Body of pancreas (tissue), 4 donors: ENCODE measurements around the gene VEGFA.

Source experiments
- POLR2A ChIP-seq, 3 donors: fragments of 450-650 bp; IDR thresholded peaks; one replicate each; pipeline ENCODE4 v1.6.1; 2016; ENCODE audit warnings: antibody characterized with exemption in 3 of 3, mild to moderate bottlenecking in 2 of 3
- TF ChIP-seq, protein P1 (sequence below), 7 experiments: fragments of 450-650 bp in 4 of 7; fragments of 200-600 bp in 3 of 7; sonication (generic) in 3 of 7; IDR thresholded peaks; one replicate each; pipeline ENCODE4 v1.5.1; 2016 to 2019; ENCODE audit warnings: antibody characterized with exemption in 7 of 7

GRCh38 chr6:43811733-43812099, 41.7 kb downstream of the VEGFA start:
- TF ChIP-seq POLR2A (IDR thresholded peaks at IDR 0.05) = no peak
- TF ChIP-seq, protein P1, sequence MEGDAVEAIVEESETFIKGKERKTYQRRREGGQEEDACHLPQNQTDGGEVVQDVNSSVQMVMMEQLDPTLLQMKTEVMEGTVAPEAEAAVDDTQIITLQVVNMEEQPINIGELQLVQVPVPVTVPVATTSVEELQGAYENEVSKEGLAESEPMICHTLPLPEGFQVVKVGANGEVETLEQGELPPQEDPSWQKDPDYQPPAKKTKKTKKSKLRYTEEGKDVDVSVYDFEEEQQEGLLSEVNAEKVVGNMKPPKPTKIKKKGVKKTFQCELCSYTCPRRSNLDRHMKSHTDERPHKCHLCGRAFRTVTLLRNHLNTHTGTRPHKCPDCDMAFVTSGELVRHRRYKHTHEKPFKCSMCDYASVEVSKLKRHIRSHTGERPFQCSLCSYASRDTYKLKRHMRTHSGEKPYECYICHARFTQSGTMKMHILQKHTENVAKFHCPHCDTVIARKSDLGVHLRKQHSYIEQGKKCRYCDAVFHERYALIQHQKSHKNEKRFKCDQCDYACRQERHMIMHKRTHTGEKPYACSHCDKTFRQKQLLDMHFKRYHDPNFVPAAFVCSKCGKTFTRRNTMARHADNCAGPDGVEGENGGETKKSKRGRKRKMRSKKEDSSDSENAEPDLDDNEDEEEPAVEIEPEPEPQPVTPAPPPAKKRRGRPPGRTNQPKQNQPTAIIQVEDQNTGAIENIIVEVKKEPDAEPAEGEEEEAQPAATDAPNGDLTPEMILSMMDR (IDR thresholded peaks at IDR 0.05) = no peak
